ENCODE data around the gene ANGEL2.

The ANGEL2 gene

DNA sequence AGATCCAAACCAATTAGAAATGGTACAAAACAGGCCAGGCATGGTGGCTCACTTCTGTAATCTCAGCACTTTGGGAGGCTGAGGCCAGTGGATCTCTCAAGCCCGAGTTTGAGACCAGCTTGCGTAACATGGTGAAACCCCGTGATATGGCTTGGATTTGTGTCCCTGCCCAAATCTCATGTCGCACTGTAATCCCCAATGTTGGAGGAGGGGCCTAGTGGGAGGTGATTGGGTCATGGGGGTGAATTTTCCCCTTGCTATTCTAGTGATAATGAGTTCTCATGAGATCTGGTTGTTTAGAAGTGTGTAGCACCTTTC lies 72.3 kb downstream of the ANGEL2 start:
- no peaks in the 10 kb centered on the region for H3K9me3 Mint-ChIP-seq
- H3K4me3 Mint-ChIP-seq: no peak overlapping the region
- H3K36me3 Mint-ChIP-seq (ENCODE audit: low read depth): no peaks in the 10 kb centered on the region
- peaks cover 25% of the 10 kb centered on the region for H3K27me3 Mint-ChIP-seq (ENCODE audit: low read depth)
- no peaks in the 10 kb centered on the region for H3K4me1 Mint-ChIP-seq (ENCODE audit: low read depth)
- H3K27ac Mint-ChIP-seq: no peak overlapping the region

DNA sequence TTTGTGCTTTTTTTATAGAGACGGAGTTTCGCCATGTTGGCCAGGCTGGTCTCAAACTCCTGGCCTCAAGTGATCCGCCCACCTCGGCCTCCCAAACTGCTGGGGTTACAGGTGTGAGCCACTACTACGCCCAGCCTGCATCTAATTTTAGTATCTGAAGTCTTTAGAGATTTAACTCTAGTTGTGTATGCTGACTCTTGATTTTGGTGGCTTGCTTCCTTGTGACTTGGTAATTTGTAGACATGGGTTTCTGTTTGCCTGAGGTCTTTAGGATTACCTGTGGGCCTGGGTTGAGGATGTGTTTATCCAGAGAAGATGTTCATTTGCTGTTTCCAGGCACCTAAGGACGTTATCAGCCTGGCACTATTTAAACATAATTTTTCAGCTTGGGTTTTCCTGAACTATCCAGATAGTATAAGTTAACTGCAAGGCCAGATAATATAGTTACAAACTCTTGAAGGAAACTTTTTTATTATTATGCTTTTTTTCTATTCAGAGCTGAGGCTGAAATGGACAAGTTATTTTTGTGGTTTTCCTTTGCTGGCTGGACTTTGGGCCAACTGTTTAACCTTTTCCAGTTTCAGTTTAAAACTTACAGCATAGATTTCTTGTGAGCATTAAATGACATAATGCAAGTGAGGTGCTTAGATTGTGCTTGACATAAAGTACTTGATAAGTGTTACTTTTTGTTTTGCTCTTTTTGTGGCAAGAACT lies 72.8 kb downstream of the ANGEL2 start:
- no peaks in the 10 kb centered on the region for H3K9me3 Mint-ChIP-seq
- H3K27me3 Mint-ChIP-seq (ENCODE audit: low read depth): peaks cover 24% of the 10 kb centered on the region
- H3K36me3 Mint-ChIP-seq (ENCODE audit: low read depth): no peaks in the 10 kb centered on the region
- H3K4me3 Mint-ChIP-seq: no peak overlapping the region
- H3K27ac Mint-ChIP-seq: no peak overlapping the region
- no peaks in the 10 kb centered on the region for H3K4me1 Mint-ChIP-seq (ENCODE audit: low read depth)
